Nucleus accumbens (tissue), 56 donors: Measurements from ENCODE around the gene SUPT20HL1.
"Not testable (repeated sequence)": the region's sequence is repeated elsewhere in the genome, so short reads cannot be mapped to it uniquely, and the experiment has no call there.

Experiments used
- DNase-seq, 56 donors: peaks; one replicate each; lab custom pipeline; 2025; lab: John Stamatoyannopoulos, UW

SUPT20HL1 gene

GRCh38 chrX:24362089-24362745 lies 1.8 kb downstream of the SUPT20HL1 start:
- DNase-seq: not testable (repeated sequence)

GRCh38 chrX:24363432-24364181 lies 3.2 kb downstream of the SUPT20HL1 start:
- DNase-seq: peak in 2 of 56 donors; percentile 0

- peak in 1 of 56 donors; percentile 0 for DNase-seq
Measured at GRCh38 chrX:24364326-24364725, 3.9 kb downstream of the SUPT20HL1 start.

GRCh38 chrX:24364851-24365538 lies 4.6 kb downstream of the SUPT20HL1 start:
- no peak for DNase-seq

- DNase-seq: not testable (repeated sequence)
Measured at GRCh38 chrX:24366762-24367400, 6.4 kb downstream of the SUPT20HL1 start.

- no peak for DNase-seq
Measured at GRCh38 chrX:24369816-24370215, 9.4 kb downstream of the SUPT20HL1 start.

- DNase-seq: peak in 33 of 56 donors; percentile 1 to 58 (median 7)
Measured at GRCh38 chrX:24371391-24371972, 11.0 kb downstream of the SUPT20HL1 start.

- DNase-seq: no peak
Measured at GRCh38 chrX:24372021-24372763, 11.8 kb downstream of the SUPT20HL1 start.

- DNase-seq: no peak
Measured at GRCh38 chrX:24375600-24376131, 15.2 kb downstream of the SUPT20HL1 start.

- DNase-seq: no peak
Measured at GRCh38 chrX:24376403-24376802, 16.0 kb downstream of the SUPT20HL1 start.

- no peak for DNase-seq
Measured at GRCh38 chrX:24377195-24377594, 16.8 kb downstream of the SUPT20HL1 start.

- DNase-seq: no peak
Measured at GRCh38 chrX:24377911-24378468, 17.6 kb downstream of the SUPT20HL1 start.

GRCh38 chrX:24378706-24379105 lies 18.3 kb downstream of the SUPT20HL1 start:
- no peak for DNase-seq

GRCh38 chrX:24380262-24381187 lies 20.1 kb downstream of the SUPT20HL1 start:
- no peak for DNase-seq

- not testable (repeated sequence) for DNase-seq
Measured at GRCh38 chrX:24382315-24382714, 21.9 kb downstream of the SUPT20HL1 start.

GRCh38 chrX:24387724-24388123 lies 27.3 kb downstream of the SUPT20HL1 start:
- no peak for DNase-seq

- DNase-seq: no peak
Measured at GRCh38 chrX:24391389-24391788, 30.9 kb downstream of the SUPT20HL1 start.

- DNase-seq: no peak
Measured at GRCh38 chrX:24391843-24392242, 31.4 kb downstream of the SUPT20HL1 start.
